ENCODE measurements around the gene FER.
"Not testable (repeated sequence)": the region's sequence is repeated elsewhere in the genome, so short reads cannot be mapped to it uniquely, and the experiment has no call there.

The FER gene

GRCh38 chr5:109121225-109121624, 373.5 kb downstream of the FER start:
- DNase-seq (ENCODE audit: low read depth in 2 of 2) = no peak

GRCh38 chr5:109125755-109126429, 378.2 kb downstream of the FER start:
- DNase-seq (ENCODE audit: low read depth in 2 of 2) = no peak

- DNase-seq (ENCODE audit: low read depth in 2 of 2) = no peak
Observed at GRCh38 chr5:109126481-109126880, 378.8 kb downstream of the FER start.

- no peak for DNase-seq (ENCODE audit: low read depth in 2 of 2)
Observed at GRCh38 chr5:109136906-109137305, 389.2 kb downstream of the FER start.

GRCh38 chr5:109141222-109142200, 393.8 kb downstream of the FER start:
- no peak for DNase-seq (ENCODE audit: low read depth in 2 of 2)

GRCh38 chr5:109143031-109143430, 395.3 kb downstream of the FER start:
- no peak for DNase-seq (ENCODE audit: low read depth in 2 of 2)

GRCh38 chr5:109145139-109145538, 397.4 kb downstream of the FER start:
- DNase-seq (ENCODE audit: low read depth in 2 of 2) = no peak

- DNase-seq (ENCODE audit: low read depth in 2 of 2) = no peak
Observed at GRCh38 chr5:109146591-109146990, 398.9 kb downstream of the FER start.

- DNase-seq (ENCODE audit: low read depth in 2 of 2) = no peak
Observed at GRCh38 chr5:109152565-109152964, 404.9 kb downstream of the FER start.

GRCh38 chr5:109155625-109156024, 407.9 kb downstream of the FER start:
- DNase-seq (ENCODE audit: low read depth in 2 of 2) = no peak

- DNase-seq (ENCODE audit: low read depth in 2 of 2) = no peak
Observed at GRCh38 chr5:109156885-109157284, 409.2 kb downstream of the FER start.

- DNase-seq (ENCODE audit: low read depth in 2 of 2) = no peak
Observed at GRCh38 chr5:109160468-109160867, 412.8 kb downstream of the FER start.

- DNase-seq (ENCODE audit: low read depth in 2 of 2) = no peak
Observed at GRCh38 chr5:109161914-109162683, 414.4 kb downstream of the FER start.

GRCh38 chr5:109163336-109163735, 415.6 kb downstream of the FER start:
- DNase-seq (ENCODE audit: low read depth in 2 of 2) = no peak

GRCh38 chr5:109164001-109164400, 416.3 kb downstream of the FER start:
- no peak for DNase-seq (ENCODE audit: low read depth in 2 of 2)

GRCh38 chr5:109167586-109167985, 419.9 kb downstream of the FER start:
- DNase-seq (ENCODE audit: low read depth in 2 of 2) = no peak

- no peak for DNase-seq (ENCODE audit: low read depth in 2 of 2)
Observed at GRCh38 chr5:109168151-109168550, 420.5 kb downstream of the FER start.

GRCh38 chr5:109170629-109171350, 423.1 kb downstream of the FER start:
- DNase-seq (ENCODE audit: low read depth in 2 of 2) = no peak

- DNase-seq (ENCODE audit: low read depth in 2 of 2) = not testable (repeated sequence)
Observed at GRCh38 chr5:109171437-109172073, 423.9 kb downstream of the FER start.

- DNase-seq (ENCODE audit: low read depth in 2 of 2) = no peak
Observed at GRCh38 chr5:109173036-109173794, 425.5 kb downstream of the FER start.

Measured in stimulated activated CD8-positive, alpha-beta memory T cell treated with anti-CD3 and anti-CD28 coated beads, Interleukin-2, amount 100 ng/mL, for 1 hour (primary cell).